Ovary (tissue), 9 donors: ENCODE measurements around the gene TRIB2. TPM values are rescaled to one million over a fixed set of nuclear protein-coding genes. Genes with fewer than 3 reads are reported as not detected.

Experiments used
- DNase-seq, 5 donors: peaks; one replicate each; pipeline ENCODE4 v3.0.0-alpha.2; 2019 to 2020
- H3K27ac ChIP-seq, 2 donors: fragments of 200-600 bp; one replicate each; pipeline versions ENCODE4 v1.5.1 to v1.8.0; 2019 to 2022
- H3K27me3 ChIP-seq: fragments of 200-600 bp; one replicate; pipeline ENCODE4 v1.8.0; 2022
- H3K36me3 ChIP-seq: fragments of 200-600 bp; sonication (generic); one replicate; pipeline ENCODE4 v1.5.1; 2019
- H3K4me1 ChIP-seq: one replicate; pipeline ENCODE4 v1.8.1; 2013; ENCODE audit warnings: mild to moderate bottlenecking, moderate library complexity; ENCODE audit not compliant: insufficient read depth
- H3K4me3 ChIP-seq: fragments of 200-600 bp; sonication (generic); one replicate; pipeline ENCODE4 v1.5.1; 2017
- H3K9me3 ChIP-seq, 2 donors: fragments of 200-600 bp in 1 of 2; sonication (generic) in 1 of 2; one replicate each; pipeline versions ENCODE4 v1.5.1 to v1.8.1; 2013 to 2019; ENCODE audit warnings: mild to moderate bottlenecking in 1 of 2, moderate library complexity in 1 of 2
- CTCF ChIP-seq, 3 donors: fragments of 450-650 bp in 2 of 3; fragments of 200-600 bp in 1 of 3; IDR thresholded peaks; one replicate each; pipeline versions ENCODE4 v1.5.1 to v1.8.0; 2016 to 2022; ENCODE audit warnings: antibody characterized with exemption in 3 of 3, mild to moderate bottlenecking in 1 of 3
- EP300 ChIP-seq: sonication (generic); formaldehyde crosslinking; IDR thresholded peaks from one replicate; pipeline ENCODE4 v1.6.1; 2017; ENCODE audit warnings: antibody characterized with exemption
- POLR2A ChIP-seq: fragments of 450-650 bp; IDR thresholded peaks from one replicate; pipeline ENCODE4 v1.6.1; 2017; ENCODE audit warnings: antibody characterized with exemption, mild to moderate bottlenecking, moderate library complexity
- WGBS, 3 donors: extraction: QIAGEN DNeasy Blood & Tissue Kit in 1 of 3; methylation state at CpG; one replicate each; pipeline versions ENCODE4 v1.1.5 to v1.1.7; 2013 to 2017; 5-methylcytosine and 5-hydroxymethylcytosine counted together
- intact Hi-C, 4 donors: fragments of 100-400 bp; cut with DNase I; formaldehyde crosslinking; loops; one replicate each; pipeline versions ENCODE4 v1.11.0 to v1.15.1; 2022 to 2023
- polyA plus RNA-seq, 2 donors: library from polyadenylated mRNA; stranded (reverse); fragments of 200-250 nt in 1 of 2; fragments of 350-450 nt in 1 of 2; fragmentation: Illumina TruSeq in 1 of 2; extraction: RNeasy Lipid Tissue Mini Kit (QIAGEN cat#74804) in 1 of 2; gene quantifications; one replicate each; pipeline ENCODE4 v1.2.3, GENCODE V29; 2013 to 2014
- total RNA-seq, 7 donors: library from RNA; depleted of rRNA in 2 of 7; stranded (reverse); fragments of >200 nt in 2 of 7; fragmentation: NEBNext Ultra II Directional in 3 of 7; extraction: Animal tissue kit (Norgen Biotek cat#: 25700) in 3 of 7; gene quantifications; one replicate each; pipeline versions ENCODE4 v1.1.0 to v1.2.4, GENCODE V29; 2016 to 2023
- donor health status: DM: no; HTN: no; CAD: no; lungs with moderate emphysema.
- donor health status: DM: no; HTN: no; CAD: no.
- donor health status: Bipolar disorder and iron deficiency.
- donor health status: DM: yes; HTN: yes; CAD: no.
- donor health status: DM: no; HTN: no; CAD: no.
- donor health status: DM: yes; HTN: yes; CAD: no.

Gene TRIB2
- total and polyA plus RNA-seq, 9 donors, result 60.4 to 209 (median 94.7) TPM

DNA sequence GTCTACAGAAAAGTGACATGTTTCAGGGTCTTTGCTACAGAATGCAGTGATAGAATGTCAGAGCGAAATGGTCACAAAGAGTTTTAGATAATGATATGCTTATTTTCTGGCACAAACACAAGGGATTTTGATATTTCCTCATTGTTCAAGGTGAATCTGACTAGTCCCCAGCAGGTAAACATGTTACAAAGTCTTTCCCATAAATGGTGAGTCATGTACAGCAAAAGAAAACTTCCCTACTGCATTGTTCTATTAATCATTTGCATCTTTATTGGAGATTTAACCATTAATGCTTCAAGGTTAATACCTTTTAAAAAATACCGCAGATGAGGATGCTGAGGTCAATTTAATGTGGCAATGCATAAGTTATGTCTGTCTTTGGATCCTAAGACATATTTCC, 19.1 kb upstream of the TRIB2 start:
- no peak for TF ChIP-seq CTCF (IDR thresholded peaks at IDR 0.05)
- H3K4me1 ChIP-seq, result no peaks in the 10 kb centered on the region
- 94 to 97% (median 95%) methylated on average over 2 of the region's 2 CpGs for WGBS, 3 donors
- H3K9me3 ChIP-seq, result no peaks in the 10 kb centered on the region
- no peak for DNase-seq
- no peaks in the 10 kb centered on the region for H3K36me3 ChIP-seq
- no peaks in the 10 kb centered on the region for H3K27me3 ChIP-seq
- intact Hi-C loops, result no loop called here
- no peak overlapping the region for H3K4me3 ChIP-seq
- H3K27ac ChIP-seq, result no peak overlapping the region

GRCh38 chr2:12700989-12701388, 15.7 kb upstream of the TRIB2 start:
- Histone ChIP-seq H3K4me1 (no peaks in the 10 kb centered on the region), H3K9me3 (no peaks in the 10 kb centered on the region), H3K27me3 (no peaks in the 10 kb centered on the region), H3K36me3 (no peaks in the 10 kb centered on the region), H3K4me3 (no peak overlapping the region), H3K27ac (no peak overlapping the region)
- no peak for DNase-seq
- 74 to 84% (median 82%) methylated on average over 1 of the region's 1 CpG for WGBS, 3 donors
- no peak for TF ChIP-seq CTCF (IDR thresholded peaks at IDR 0.05)
- TF ChIP-seq EP300, result no peak
- TF ChIP-seq POLR2A, result no peak
- intact Hi-C loops, result no loop called here

DNA sequence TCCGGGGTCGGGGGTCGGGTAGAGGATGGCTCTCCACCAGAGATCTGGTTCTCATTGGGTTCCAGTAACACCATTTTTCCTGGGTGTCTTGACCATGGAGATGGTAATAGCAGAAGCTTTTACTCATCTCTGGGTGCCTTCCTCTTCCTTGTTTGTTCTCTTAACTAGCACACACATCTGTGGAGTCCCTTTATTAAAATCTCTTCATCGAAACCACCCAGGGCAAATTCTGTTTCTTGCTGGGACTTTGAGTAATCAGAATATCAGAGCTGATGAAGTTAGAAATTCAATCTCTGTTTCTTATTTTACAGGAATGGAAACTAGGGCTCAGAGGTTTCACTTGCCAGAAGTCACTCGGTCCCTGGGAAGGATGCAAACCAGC, 15.0 kb upstream of the TRIB2 start:
- Histone ChIP-seq H3K4me1 (no peaks in the 10 kb centered on the region), H3K9me3 (no peaks in the 10 kb centered on the region), H3K27ac (no peak overlapping the region), H3K36me3 (no peaks in the 10 kb centered on the region), H3K4me3 (no peak overlapping the region), H3K27me3 (no peaks in the 10 kb centered on the region)
- no peak for DNase-seq
- TF ChIP-seq CTCF (IDR thresholded peaks at IDR 0.05) (no peak), EP300 (no peak), POLR2A (no peak)
- 91 to 94% (median 93%) methylated on average over 5 of the region's 5 CpGs for WGBS, 3 donors
- intact Hi-C loops, result no loop called here

- no peak overlapping the region for H3K27ac ChIP-seq
- no peak overlapping the region for H3K4me3 ChIP-seq
- H3K27me3 ChIP-seq, result no peaks in the 10 kb centered on the region
- TF ChIP-seq POLR2A (no peak), EP300 (no peak), CTCF (IDR thresholded peaks at IDR 0.05) (no peak)
- H3K36me3 ChIP-seq, result no peaks in the 10 kb centered on the region
- no peaks in the 10 kb centered on the region for H3K9me3 ChIP-seq
- WGBS, 3 donors, result 70 to 74% (median 73%) methylated on average over 7 of the region's 7 CpGs
- peak in 1 of 5 donors; percentile 65 for DNase-seq
- H3K4me1 ChIP-seq, result no peaks in the 10 kb centered on the region
- intact Hi-C loops, result no loop called here
These were observed 14.3 kb upstream of the TRIB2 start for GRCh38 chr2:12702168-12703121.
